ENCODE measurements around the gene SNCAIP.

DNA sequence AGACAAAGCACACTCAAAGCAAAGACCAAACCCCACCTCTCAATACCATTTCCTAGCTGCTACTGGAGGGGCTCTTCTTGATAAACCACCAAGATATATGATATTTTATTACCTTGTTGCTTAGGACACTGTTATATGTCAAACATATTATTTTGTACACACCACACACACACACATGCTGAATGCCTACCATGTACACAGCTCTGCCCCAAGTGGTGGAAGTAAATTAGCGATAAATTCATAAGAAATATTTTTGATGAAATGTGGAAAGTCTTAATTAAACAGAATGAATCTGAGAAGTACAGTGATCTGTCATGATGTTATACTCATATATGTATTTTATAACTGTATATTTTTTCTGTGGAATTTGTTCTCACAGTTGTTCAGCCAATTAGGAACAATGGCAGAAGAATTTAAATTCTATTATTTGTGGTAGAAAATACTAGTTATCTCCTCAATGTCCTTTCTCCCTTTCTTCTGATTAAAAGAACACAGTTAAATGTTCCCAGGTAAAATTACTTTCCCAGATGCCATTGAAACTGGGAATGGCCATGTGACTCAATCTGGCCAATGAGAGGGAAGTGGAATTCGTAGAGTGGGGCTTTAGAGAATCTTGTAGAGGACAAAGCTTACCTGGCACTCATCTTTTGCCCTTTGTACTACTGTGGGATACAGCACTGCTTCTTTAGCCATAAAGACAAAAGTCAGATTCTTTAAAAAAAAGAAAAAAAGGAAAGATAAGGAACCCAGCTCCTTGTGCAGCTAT, 156.5 kb downstream of the SNCAIP start:
- TF ChIP-seq, protein P1, sequence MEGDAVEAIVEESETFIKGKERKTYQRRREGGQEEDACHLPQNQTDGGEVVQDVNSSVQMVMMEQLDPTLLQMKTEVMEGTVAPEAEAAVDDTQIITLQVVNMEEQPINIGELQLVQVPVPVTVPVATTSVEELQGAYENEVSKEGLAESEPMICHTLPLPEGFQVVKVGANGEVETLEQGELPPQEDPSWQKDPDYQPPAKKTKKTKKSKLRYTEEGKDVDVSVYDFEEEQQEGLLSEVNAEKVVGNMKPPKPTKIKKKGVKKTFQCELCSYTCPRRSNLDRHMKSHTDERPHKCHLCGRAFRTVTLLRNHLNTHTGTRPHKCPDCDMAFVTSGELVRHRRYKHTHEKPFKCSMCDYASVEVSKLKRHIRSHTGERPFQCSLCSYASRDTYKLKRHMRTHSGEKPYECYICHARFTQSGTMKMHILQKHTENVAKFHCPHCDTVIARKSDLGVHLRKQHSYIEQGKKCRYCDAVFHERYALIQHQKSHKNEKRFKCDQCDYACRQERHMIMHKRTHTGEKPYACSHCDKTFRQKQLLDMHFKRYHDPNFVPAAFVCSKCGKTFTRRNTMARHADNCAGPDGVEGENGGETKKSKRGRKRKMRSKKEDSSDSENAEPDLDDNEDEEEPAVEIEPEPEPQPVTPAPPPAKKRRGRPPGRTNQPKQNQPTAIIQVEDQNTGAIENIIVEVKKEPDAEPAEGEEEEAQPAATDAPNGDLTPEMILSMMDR (IDR thresholded peaks at IDR 0.05), result no peak
- no peak for TF ChIP-seq POLR2A (IDR thresholded peaks at IDR 0.05)

All from adrenal gland (tissue), 5 donors.